GM19023 (cell line): Measurements from ENCODE around the gene NEDD9.
A peak's percentile ranks its signal among the peaks of the same experiment; 100 is the strongest.

Experiments used
- ATAC-seq: cut with Tn5 transposase; IDR thresholded peaks from one replicate; pipeline ENCODE4 v1.9.1; 2021; ENCODE audit warnings: mild to moderate bottlenecking, moderate library complexity; ENCODE audit not compliant: unreplicated experiment

Gene NEDD9

GRCh38 chr6:11232193-11232769 lies at the start of gene NEDD9:
Gene NEDD9, minus strand, starts transcription at chr6:11232668. Its CDS starts 153 bp downstream, at chr6:11232515.
- peak; percentile 99 for ATAC-seq

GRCh38 chr6:11282245-11282644 lies 49.8 kb upstream of the NEDD9 start:
- no peak for ATAC-seq

GRCh38 chr6:11280394-11280793 lies 47.9 kb upstream of the NEDD9 start:
- no peak for ATAC-seq

GRCh38 chr6:11279284-11279689 lies 46.8 kb upstream of the NEDD9 start:
- no peak for ATAC-seq

- ATAC-seq, result peak; percentile 33
These were observed 45.7 kb upstream of the NEDD9 start for GRCh38 chr6:11278207-11278559.

GRCh38 chr6:11277275-11278206 lies 45.1 kb upstream of the NEDD9 start:
- ATAC-seq, result peak; percentile 44

GRCh38 chr6:11276911-11277274 lies 44.4 kb upstream of the NEDD9 start:
- no peak for ATAC-seq

- ATAC-seq, result no peak
These were observed 43.8 kb upstream of the NEDD9 start for GRCh38 chr6:11276228-11276627.

- ATAC-seq, result peak; percentile 67
These were observed 43.1 kb upstream of the NEDD9 start for GRCh38 chr6:11275598-11275997.

- no peak for ATAC-seq
These were observed 41.1 kb upstream of the NEDD9 start for GRCh38 chr6:11273406-11274065.

- no peak for ATAC-seq
These were observed 40.2 kb upstream of the NEDD9 start for GRCh38 chr6:11272491-11273192.

GRCh38 chr6:11271228-11272020 lies 39.0 kb upstream of the NEDD9 start:
- ATAC-seq, result no peak

- ATAC-seq, result no peak
These were observed 37.9 kb upstream of the NEDD9 start for GRCh38 chr6:11270030-11271027.

GRCh38 chr6:11268978-11269377 lies 36.5 kb upstream of the NEDD9 start:
- no peak for ATAC-seq

GRCh38 chr6:11266926-11267325 lies 34.5 kb upstream of the NEDD9 start:
- ATAC-seq, result no peak

- ATAC-seq, result no peak
These were observed 33.5 kb upstream of the NEDD9 start for GRCh38 chr6:11265932-11266331.

- no peak for ATAC-seq
These were observed 31.6 kb upstream of the NEDD9 start for GRCh38 chr6:11264100-11264499.

- no peak for ATAC-seq
These were observed 30.9 kb upstream of the NEDD9 start for GRCh38 chr6:11263291-11263775.

GRCh38 chr6:11262242-11262641 lies 29.8 kb upstream of the NEDD9 start:
- ATAC-seq, result no peak
